Uterus (tissue), 2 donors: ENCODE data around the gene RALGAPB.

Experiments used
- POLR2A ChIP-seq, 2 donors: fragments of 450-650 bp; IDR thresholded peaks; one replicate each; pipeline ENCODE4 v1.6.1; 2016; ENCODE audit warnings: antibody characterized with exemption in 2 of 2, mild to moderate bottlenecking in 1 of 2, moderate library complexity in 1 of 2
- TF ChIP-seq, protein P1 (sequence below), 4 experiments: fragments of 200-600 bp in 2 of 4; fragments of 450-650 bp in 2 of 4; sonication (generic) in 2 of 4; IDR thresholded peaks; one replicate each; pipeline ENCODE4 v1.5.1; 2016 to 2019; ENCODE audit warnings: antibody characterized with exemption in 4 of 4, mild to moderate bottlenecking in 2 of 4, moderate library complexity in 1 of 4

DNA sequence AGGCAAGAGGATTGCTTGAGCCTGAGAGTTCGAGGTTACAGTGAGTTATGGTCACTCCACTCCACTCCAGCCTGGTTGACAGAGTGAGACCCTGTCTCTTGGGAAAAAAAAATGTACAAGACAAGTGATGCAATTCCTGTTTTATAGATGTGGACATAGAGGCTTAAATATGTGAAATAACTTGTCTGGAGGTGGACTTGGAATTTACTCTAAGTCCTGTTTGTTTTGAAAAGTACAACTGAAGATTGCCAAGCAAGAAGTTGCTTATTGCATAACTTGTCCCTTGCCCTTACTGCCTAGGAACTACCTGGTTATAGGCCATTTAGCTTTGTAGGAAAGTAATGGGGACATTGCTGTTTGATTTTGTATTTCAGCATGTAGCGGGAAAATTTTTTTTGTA, 82.3 kb downstream of the RALGAPB start:
- TF ChIP-seq, protein P1, sequence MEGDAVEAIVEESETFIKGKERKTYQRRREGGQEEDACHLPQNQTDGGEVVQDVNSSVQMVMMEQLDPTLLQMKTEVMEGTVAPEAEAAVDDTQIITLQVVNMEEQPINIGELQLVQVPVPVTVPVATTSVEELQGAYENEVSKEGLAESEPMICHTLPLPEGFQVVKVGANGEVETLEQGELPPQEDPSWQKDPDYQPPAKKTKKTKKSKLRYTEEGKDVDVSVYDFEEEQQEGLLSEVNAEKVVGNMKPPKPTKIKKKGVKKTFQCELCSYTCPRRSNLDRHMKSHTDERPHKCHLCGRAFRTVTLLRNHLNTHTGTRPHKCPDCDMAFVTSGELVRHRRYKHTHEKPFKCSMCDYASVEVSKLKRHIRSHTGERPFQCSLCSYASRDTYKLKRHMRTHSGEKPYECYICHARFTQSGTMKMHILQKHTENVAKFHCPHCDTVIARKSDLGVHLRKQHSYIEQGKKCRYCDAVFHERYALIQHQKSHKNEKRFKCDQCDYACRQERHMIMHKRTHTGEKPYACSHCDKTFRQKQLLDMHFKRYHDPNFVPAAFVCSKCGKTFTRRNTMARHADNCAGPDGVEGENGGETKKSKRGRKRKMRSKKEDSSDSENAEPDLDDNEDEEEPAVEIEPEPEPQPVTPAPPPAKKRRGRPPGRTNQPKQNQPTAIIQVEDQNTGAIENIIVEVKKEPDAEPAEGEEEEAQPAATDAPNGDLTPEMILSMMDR (IDR thresholded peaks at IDR 0.05), result no peak
- no peak for TF ChIP-seq POLR2A (IDR thresholded peaks at IDR 0.05)
